NCI-H128 (cell line): ENCODE data around the gene NUP58.
"Not testable (repeated sequence)": the region's sequence is repeated elsewhere in the genome, so short reads cannot be mapped to it uniquely, and the experiment has no call there.

Experiments
- DNase-seq: peaks from one replicate; lab custom pipeline; 2025; ENCODE audit not compliant: unreplicated experiment; lab: John Stamatoyannopoulos, UW

NUP58 gene

DNA sequence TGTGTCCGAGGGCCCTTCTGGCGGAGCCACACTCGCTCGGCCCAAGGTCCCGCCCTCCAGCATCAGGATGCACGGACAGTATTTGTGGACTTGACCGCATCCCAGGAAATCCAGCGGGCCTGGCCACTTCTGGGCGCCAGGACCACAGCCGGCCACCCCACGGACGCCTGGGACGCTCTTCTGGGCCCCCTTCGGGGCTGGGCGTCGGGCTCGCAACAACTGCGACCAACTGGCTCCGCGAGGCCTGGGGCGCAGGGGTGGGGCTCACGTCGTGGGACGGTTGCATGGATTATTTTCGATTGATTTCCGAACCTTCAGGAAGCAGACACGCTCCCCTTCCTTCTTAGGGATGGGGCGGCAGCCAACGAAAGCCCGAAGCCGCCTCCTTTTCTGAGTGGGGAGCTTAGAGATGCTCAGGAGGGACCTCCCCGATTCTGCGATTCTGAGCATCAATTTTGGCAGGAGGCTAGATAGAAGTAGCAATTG lies 521 bp upstream of the NUP58 start:
- DNase-seq = no peak

- DNase-seq = no peak
These were observed 696 bp downstream of the NUP58 start for GRCh38 chr13:25302121-25302520.

DNA sequence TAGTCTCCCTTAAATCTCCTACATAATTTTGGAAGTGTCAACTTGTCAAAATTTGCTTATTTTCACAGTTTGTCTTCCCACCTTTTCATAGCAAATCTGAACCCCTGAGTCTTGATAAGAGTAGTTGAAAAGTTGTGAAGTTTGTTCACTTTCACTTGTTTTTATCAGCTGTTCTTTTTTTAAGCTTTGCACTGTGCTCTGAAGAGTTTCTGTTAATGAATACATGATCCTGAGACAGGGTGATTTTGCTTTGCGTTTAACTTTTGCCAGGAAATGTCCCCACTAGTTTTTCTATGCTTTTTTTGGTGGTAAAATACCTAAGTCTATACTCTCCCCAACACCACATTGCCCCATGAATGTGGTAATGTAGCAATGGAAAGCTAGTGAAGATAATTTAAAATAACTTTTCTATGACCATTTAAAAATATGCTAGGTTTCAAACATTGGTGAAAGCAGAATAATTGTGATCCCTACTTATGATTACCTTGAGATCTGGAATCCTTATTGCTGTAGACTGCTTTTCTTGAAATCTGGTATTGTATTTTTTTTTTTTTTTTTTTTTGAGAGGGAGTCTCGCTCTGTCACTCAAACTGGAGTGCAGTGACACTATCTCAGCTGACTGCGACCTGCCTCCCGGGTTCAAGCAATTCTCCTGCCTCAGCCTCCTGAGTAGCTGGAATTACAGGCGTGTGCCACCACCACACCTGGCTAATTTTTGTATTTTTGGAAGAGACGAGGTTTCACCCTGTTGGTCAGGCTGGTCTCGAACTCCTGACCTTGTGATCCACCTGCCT lies 5.4 kb downstream of the NUP58 start:
- no peak for DNase-seq

DNA sequence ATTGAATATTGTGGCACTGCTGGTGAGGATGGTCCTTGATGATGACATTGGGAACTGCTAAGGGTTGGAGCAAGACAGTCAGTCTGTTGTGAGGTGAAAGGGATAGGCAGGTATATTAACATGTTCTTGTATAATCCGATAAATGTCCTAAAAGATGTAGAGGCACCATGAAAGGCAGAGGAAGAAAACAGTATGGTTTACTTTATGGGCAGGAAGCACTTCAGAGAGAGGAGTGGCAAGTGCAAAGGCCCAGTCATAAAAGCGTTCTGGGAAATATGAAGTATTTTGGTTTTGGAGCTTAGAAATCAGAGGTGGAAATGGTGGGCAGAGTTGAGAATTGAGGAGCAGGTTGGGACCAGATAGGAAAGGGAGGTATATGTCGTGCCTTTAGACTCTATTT lies 9.5 kb downstream of the NUP58 start:
- DNase-seq = no peak

DNA sequence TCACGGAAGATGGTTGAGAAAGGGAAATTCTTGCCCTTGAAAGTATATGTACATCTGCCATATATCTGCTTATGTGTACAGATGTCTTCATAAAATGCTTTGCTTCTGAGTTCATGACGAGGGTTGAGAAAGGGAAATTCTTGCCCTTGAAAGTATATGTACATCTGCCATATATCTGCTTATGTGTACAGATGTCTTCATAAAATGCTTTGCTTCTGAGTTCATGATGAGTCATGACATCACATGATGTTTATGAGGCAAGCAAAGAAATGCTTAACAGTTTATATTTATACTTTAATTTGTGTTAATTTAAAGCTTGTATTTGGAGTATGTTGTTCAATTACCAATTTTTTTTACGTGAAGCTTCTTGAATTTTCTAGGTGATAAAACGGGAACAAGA lies 17.5 kb downstream of the NUP58 start:
- not testable (repeated sequence) for DNase-seq

GRCh38 chr13:25319771-25320170 lies 18.3 kb downstream of the NUP58 start:
- no peak for DNase-seq

- no peak for DNase-seq
These were observed 22.7 kb downstream of the NUP58 start for GRCh38 chr13:25324100-25324499.

- DNase-seq = no peak
These were observed 28.3 kb downstream of the NUP58 start for GRCh38 chr13:25329706-25330105.

- DNase-seq = no peak
These were observed 29.1 kb downstream of the NUP58 start for GRCh38 chr13:25330541-25330940.

DNA sequence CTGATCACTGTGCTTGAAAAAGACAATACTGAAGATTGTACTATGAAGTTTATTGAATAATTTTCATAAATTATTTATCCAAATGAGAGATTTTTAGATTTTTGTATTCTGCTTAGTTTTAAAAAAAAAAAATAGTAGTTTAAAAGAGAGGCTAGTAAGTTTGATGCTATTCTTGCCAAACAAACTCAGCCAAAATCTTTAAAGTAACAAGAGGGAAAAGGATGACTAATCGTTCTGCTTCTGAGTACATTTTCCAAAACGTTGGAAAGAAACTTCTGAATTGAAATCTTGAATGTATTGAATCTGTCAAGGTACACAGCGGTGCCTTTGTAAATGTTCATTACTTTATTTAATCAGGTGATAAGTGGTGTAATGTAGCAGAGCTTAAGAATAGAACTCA lies 34.4 kb downstream of the NUP58 start:
- no peak for DNase-seq

DNA sequence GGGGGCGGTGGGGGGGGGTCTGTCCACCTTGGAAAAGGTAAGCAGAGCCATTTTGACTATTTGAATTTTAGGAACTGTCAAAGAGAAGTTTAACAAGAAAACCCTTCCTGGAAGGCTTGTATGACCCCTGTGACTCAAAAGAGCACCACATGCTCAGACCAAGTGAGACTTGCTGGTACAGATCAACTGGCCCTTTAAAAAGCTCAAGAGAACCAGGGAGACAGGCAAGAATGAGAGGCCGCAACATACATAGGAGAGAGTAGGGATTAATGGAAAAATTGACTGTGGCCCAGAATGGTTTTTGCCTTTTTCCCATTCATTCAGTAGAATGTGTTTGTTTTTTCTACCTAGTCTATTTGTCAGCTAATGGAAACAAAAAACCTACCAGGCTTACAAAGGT lies 44.2 kb downstream of the NUP58 start:
- DNase-seq = no peak

GRCh38 chr13:25347151-25347550 lies 45.7 kb downstream of the NUP58 start:
- DNase-seq = no peak

DNA sequence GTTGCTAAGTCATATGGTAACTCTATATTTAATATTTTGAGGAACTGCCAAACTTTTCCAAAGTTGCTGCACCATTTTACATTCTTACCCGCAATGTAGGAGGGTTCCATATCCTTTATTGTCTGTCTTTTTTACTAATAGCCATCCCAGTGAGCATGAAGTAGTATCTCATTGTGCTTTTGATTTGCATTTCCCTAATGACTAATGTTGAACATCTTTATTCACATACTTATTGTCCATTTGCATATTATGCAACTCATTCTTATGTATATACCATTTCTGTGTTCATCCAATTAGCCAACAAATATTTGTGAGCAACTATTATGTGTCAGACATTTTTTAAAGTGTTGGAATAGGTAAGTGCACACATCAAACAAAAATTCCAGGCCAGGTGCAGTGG lies 50.0 kb downstream of the NUP58 start:
- no peak for DNase-seq

- no peak for DNase-seq
These were observed 50.8 kb downstream of the NUP58 start for GRCh38 chr13:25352230-25352629.

GRCh38 chr13:25352806-25353205 lies 51.4 kb downstream of the NUP58 start:
- no peak for DNase-seq

- DNase-seq = no peak
These were observed 51.9 kb downstream of the NUP58 start for GRCh38 chr13:25353344-25353743.

DNA sequence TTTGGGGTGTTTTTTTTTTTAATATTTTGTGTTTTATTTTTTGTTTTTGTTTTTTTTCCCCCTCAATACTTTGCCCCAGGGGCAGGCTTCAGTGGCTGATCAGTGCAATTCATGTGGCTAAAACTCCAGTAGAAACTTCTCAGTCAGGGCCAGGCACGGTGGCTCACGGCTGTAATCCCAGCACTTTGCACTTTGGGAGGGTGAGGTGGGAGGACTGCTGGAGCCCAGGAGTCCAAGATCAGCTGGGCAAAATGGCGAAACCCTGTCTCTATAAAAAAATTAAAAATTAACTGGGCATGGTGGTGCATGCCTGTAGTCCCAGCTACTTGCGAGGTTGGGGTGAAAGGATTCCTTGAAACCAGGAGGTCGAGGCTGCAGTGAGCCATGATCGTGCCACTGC lies 53.0 kb downstream of the NUP58 start:
- no peak for DNase-seq

DNA sequence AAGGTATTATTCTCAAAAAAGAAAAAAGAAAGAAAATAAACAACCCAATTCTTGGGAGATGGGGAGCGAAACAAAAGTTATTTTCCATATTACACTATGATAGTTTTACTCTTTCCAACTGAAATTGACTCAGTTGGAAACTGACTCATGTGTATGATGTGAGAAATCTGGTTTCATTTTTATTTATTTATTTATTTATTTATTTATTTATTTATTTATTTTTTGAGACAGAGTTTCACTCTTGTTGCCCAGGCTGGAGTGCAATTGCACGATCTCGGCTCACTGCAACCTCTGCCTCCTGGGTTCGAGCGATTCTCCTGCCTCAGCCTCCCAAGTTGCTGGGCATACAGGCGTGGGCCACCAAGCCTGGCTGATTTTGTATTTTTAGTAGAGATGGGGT lies 59.0 kb downstream of the NUP58 start:
- DNase-seq = not testable (repeated sequence)

GRCh38 chr13:25365720-25366235 lies 64.4 kb downstream of the NUP58 start:
- no peak for DNase-seq

DNA sequence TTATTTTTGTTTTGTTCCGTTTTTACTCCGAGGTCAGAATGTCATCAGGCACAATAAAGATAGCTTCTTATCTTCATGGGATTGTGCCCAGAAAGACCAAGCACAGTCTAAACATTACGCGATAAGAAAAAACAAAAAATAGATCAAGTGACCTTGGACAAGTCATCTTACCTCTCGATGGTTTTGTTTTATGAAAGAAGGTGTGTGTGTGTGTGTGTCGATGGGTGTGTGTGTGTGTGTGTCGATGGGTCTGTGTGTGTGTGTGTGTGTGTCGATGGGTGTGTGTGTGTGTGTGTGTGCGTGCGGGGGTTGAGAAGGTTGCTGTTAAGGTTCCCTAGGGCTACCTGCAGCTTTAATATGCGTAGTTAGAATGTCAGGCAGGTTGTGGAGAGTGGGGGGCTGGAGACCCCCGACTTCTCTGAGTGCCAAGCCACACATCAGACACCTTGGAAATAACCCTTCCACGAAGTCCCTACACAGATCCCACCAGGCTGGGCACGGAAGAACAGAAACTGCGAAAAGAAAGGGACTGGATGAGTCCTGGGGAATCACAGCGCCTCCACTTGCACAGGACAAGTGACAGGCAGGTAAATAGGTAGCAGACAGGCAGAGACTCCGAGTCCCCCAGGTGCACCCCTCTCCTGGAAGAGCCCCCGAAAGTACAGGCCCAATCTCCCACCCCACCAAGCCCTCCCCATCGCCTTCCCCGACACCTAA lies 69.9 kb downstream of the NUP58 start:
- no peak for DNase-seq

DNA sequence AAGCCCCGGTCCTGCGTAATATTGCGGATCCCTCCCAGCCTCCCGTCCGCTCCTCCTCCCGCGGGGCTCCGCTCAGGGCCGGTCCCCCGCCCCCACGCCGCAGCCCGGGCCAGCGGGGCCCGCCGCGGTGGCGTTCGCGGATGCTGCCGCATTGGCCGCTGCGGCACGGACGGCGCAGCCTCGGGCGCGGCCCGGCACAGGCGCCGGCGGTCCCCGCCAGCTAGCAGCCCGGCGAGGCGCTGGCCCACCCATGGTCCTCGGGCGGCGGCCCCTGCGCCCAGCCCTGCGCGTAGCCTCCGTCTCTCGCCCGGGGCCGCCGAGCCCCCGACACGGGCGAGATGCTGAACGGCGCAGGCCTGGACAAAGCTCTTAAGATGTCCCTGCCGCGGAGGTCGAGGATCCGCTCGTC lies 70.5 kb downstream of the NUP58 start, which contains the start of gene ATP8A2:
Gene ATP8A2 (plus strand): TSS at position 100 of the 409 bp plus-strand sequence. CDS start 239 bp downstream, at position 339.
- no peak for DNase-seq
